ENCODE data around the gene SURF2. TPM values are rescaled to one million over a fixed set of nuclear protein-coding genes. Genes with fewer than 3 reads are reported as not detected.

SURF2 gene
- total RNA-seq, 2 donors from 2014 or later: 20.0 to 27.0 TPM

GRCh38 chr9:133402689-133403088 is 46.3 kb downstream of the SURF2 start:
- H3K27ac ChIP-seq: no peak overlapping the region
- WGBS, 2 donors: 86% methylated on average over 7 of the region's 7 CpGs; no CpG with 5 or more reads in 1 of the 2 donors
- no peak overlapping the region for H3K4me3 ChIP-seq
- no peaks in the 10 kb centered on the region for H3K4me1 ChIP-seq
- intact Hi-C loops (cut with DNase I): no loop called here
- H3K27me3 ChIP-seq: no peaks in the 10 kb centered on the region
- no peaks in the 10 kb centered on the region for H3K9me3 ChIP-seq
- DNase-seq (no peak), ATAC-seq (no peak)
- peaks cover 0 to 2% of the 10 kb centered on the region in 2 donors for H3K36me3 ChIP-seq (replicated peaks in 1 of 2; ENCODE audit: insufficient read depth in 1 of 2, low read depth in 2 of 2)
- TF ChIP-seq POLR2A (IDR thresholded peaks at IDR 0.05) (no peak), CTCF (IDR thresholded peaks at IDR 0.05) (no peak)

- H3K9me3 ChIP-seq: no peaks in the 10 kb centered on the region
- peak; percentile 60 to 69 (median 65) for DNase-seq
- peaks cover 0 to 3% of the 10 kb centered on the region in 2 donors for H3K36me3 ChIP-seq (replicated peaks in 1 of 2; ENCODE audit: insufficient read depth in 1 of 2, low read depth in 2 of 2)
- H3K27ac ChIP-seq: no peak overlapping the region
- H3K27me3 ChIP-seq: no peaks in the 10 kb centered on the region
- ATAC-seq: peak; percentile 62
- intact Hi-C loops (cut with DNase I): no loop called here
- 63 to 64% methylated on average over 14 of the region's 16 CpGs for WGBS, 2 donors
- H3K4me3 ChIP-seq: no peak overlapping the region
- TF ChIP-seq CTCF (IDR thresholded peaks at IDR 0.05) (peak; percentile 36 to 77 (median 65)), POLR2A (IDR thresholded peaks at IDR 0.05) (no peak)
- H3K4me1 ChIP-seq: no peaks in the 10 kb centered on the region
Measured at GRCh38 chr9:133403766-133404453, 47.6 kb downstream of the SURF2 start.

GRCh38 chr9:133404454-133405002 is 48.2 kb downstream of the SURF2 start:
- no peak for ATAC-seq

GRCh38 chr9:133405508-133406438 is 49.4 kb downstream of the SURF2 start:
- 76% methylated on average over 18 to 19 of the region's 19 CpGs for WGBS, 2 donors
- no peaks in the 10 kb centered on the region for H3K27me3 ChIP-seq
- TF ChIP-seq POLR2A (IDR thresholded peaks at IDR 0.05) (no peak), CTCF (IDR thresholded peaks at IDR 0.05) (no peak)
- H3K4me1 ChIP-seq: no peaks in the 10 kb centered on the region
- H3K27ac ChIP-seq: peak overlapping the region in 1 of 4 donors; percentile 40
- no peaks in the 10 kb centered on the region for H3K9me3 ChIP-seq
- H3K4me3 ChIP-seq: no peak overlapping the region
- intact Hi-C loops (cut with DNase I): loop anchor here (5.0 kb wide), 1 partner anchor 82 kb away; no protein-coding TSS in a partner anchor
- H3K36me3 ChIP-seq (replicated peaks in 1 of 2; ENCODE audit: insufficient read depth in 1 of 2, low read depth in 2 of 2): peaks cover 0 to 11% of the 10 kb centered on the region in 2 donors
- ATAC-seq (no peak), DNase-seq (no peak)

More at GRCh38 chr9:133404454-133405002, 48.2 kb downstream of the SURF2 start:
- Histone ChIP-seq H3K36me3 (replicated peaks in 1 of 2; ENCODE audit: insufficient read depth in 1 of 2, low read depth in 2 of 2) (peaks cover 0 to 5% of the 10 kb centered on the region in 2 donors), H3K9me3 (no peaks in the 10 kb centered on the region), H3K4me3 (no peak overlapping the region), H3K27ac (no peak overlapping the region), H3K4me1 (no peaks in the 10 kb centered on the region), H3K27me3 (no peaks in the 10 kb centered on the region)
- WGBS, 2 donors: 73 to 75% methylated on average over 6 to 12 of the region's 12 CpGs
- no peak for TF ChIP-seq POLR2A (IDR thresholded peaks at IDR 0.05)
- TF ChIP-seq CTCF (IDR thresholded peaks at IDR 0.05): no peak
- DNase-seq: no peak
- intact Hi-C loops (cut with DNase I): loop anchor here (5.0 kb wide), 1 partner anchor 83 kb away; no protein-coding TSS in a partner anchor
